ENCODE data around the gene POLA1.

- no peak for TF ChIP-seq YY1 (IDR thresholded peaks at IDR 0.05; ENCODE audit: insufficient read depth, insufficient read length)
- no peak for TF ChIP-seq ZNF274 (IDR thresholded peaks at IDR 0.05; ENCODE audit: low read depth, low read length)
These were observed 327.3 kb downstream of the POLA1 start for GRCh38 chrX:25020905-25021449.

Measured in NT2/D1 (cell line).